K562 (cell line): ENCODE results near the gene MARCO. TPM values are rescaled to one million over a fixed set of nuclear protein-coding genes. Genes with fewer than 3 reads are reported as not detected.

Experiments used
- CHD2 ChIP-seq: IDR thresholded peaks from 2 replicates; pipeline ENCODE4 v1.6.1; 2011; ENCODE audit warnings: low read depth, low read length
- RAD21 ChIP-seq, 2 experiments: fragments of 250-450 bp in 1 of 2; fragments of 450-650 bp in 1 of 2; sonication (Bioruptor Pico) in 1 of 2; formaldehyde crosslinking in 1 of 2; IDR thresholded peaks in 1 of 2; conservative IDR thresholded peaks in 1 of 2; 2 replicates each; pipeline versions ENCODE4 v1.4.0 to v1.8.0; 2020 to 2022; ENCODE audit warnings: mild to moderate bottlenecking in 2 of 2, moderate library complexity in 1 of 2
- RB1 ChIP-seq: fragments of 450-650 bp; IDR thresholded peaks from 2 replicates; pipeline ENCODE4 v1.6.1; 2017; ENCODE audit warnings: low read depth, mild to moderate bottlenecking
- SMAD1 ChIP-seq: fragments of 150-350 bp; IDR thresholded peaks from 2 replicates; pipeline ENCODE4 v1.6.1; 2014; ENCODE audit warnings: low read length, low read depth; ENCODE audit not compliant: partially characterized antibody
- SMC3 ChIP-seq: conservative IDR thresholded peaks from 2 replicates; pipeline ENCODE4 v1.6.1; 2011; ENCODE audit warnings: low read depth, low read length, improper control_type of control experiment; ENCODE audit not compliant: insufficient read depth
- SRSF3 ChIP-seq: fragments of 200-400 bp; formaldehyde crosslinking; IDR thresholded peaks from 2 replicates; pipeline ENCODE4 v1.6.1; 2016; ENCODE audit warnings: mild to moderate bottlenecking, low read length, moderate library complexity; ENCODE audit not compliant: insufficient read depth
- SUPT5H ChIP-seq: fragments of 450-650 bp; IDR thresholded peaks from 2 replicates; pipeline ENCODE4 v1.6.1; 2016
- ZNF224 ChIP-seq: sonication (generic); formaldehyde crosslinking; IDR thresholded peaks from 2 replicates; pipeline ENCODE4 v1.8.0; 2022; ENCODE audit warnings: mild to moderate bottlenecking, missing genetic modification reagents
- ZNF507 ChIP-seq: conservative IDR thresholded peaks from 2 replicates; pipeline ENCODE4 v1.6.1; 2017; ENCODE audit warnings: missing genetic modification characterization, missing compliant biosample characterization
- polyA plus RNA-seq, 8 experiments: library from polyadenylated mRNA; depleted of rRNA in 4 of 8; stranded (reverse) in 5 of 8; unstranded in 3 of 8; fragments of >200 nt; fragmentation: Nextera tagmentation in 2 of 8; fragmentation: Illumina TruSeq in 1 of 8; extraction: Ambion mirVana in 2 of 8; extraction: Trizol in 1 of 8; gene quantifications; 2 replicates each; pipeline versions ENCODE4 v1.2.1 to v1.2.3, GENCODE V29; 2011 to 2014; ENCODE audit warnings: inconsistent platforms in 1 of 8, missing spikeins in 1 of 8
- total RNA-seq, 7 experiments: library from RNA; depleted of rRNA in 6 of 7; stranded (reverse); fragments of >200 nt in 6 of 7; fragmentation: Illumina TruSeq in 2 of 7; extraction: Trizol in 2 of 7; gene quantifications; 2 replicates each; pipeline versions ENCODE4 v1.2.1 to v1.2.3, GENCODE V29; 2011 to 2021; ENCODE audit warnings: low replicate concordance in 1 of 7
- TF ChIP-seq, protein P1 (sequence below), 2 experiments: fragments of 450-650 bp; formaldehyde crosslinking in 1 of 2; IDR thresholded peaks; 2 replicates each; pipeline versions ENCODE4 v1.4.0 to v1.6.1; 2014 to 2020; ENCODE audit warnings: mild to moderate bottlenecking in 2 of 2, borderline replicate concordance in 1 of 2, low read depth in 1 of 2
- TF ChIP-seq, protein P2 (sequence below), 3 experiments: IDR thresholded peaks in 2 of 3; conservative IDR thresholded peaks in 1 of 3; 2 replicates each; pipeline ENCODE4 v1.5.1; 2011 to 2012; ENCODE audit warnings: low read length in 3 of 3, mild to moderate bottlenecking in 3 of 3, control low read depth in 2 of 3, improper control_type of control experiment in 1 of 3, inconsistent platforms in 1 of 3, low read depth in 1 of 3, mixed read lengths in 1 of 3, moderate library complexity in 1 of 3; ENCODE audit not compliant: insufficient read depth in 2 of 3
- TF ChIP-seq, protein P3 (sequence below): fragments of 250-450 bp; sonication (Bioruptor Pico); IDR thresholded peaks from 2 replicates; pipeline ENCODE4 v1.4.0; 2020; ENCODE audit warnings: mild to moderate bottlenecking
- TF ChIP-seq, protein P4 (sequence below): fragments of 200-800 bp; sonication (Bioruptor generic); IDR thresholded peaks from 2 replicates; pipeline ENCODE4 v1.6.1; 2017; ENCODE audit warnings: missing genetic modification characterization, missing compliant biosample characterization

MARCO gene
- total and polyA plus RNA-seq, 9 of the 15 experiments (the other 6 are each of a cell fraction or from before 2014, with no cell fraction given): 0.31 TPM; not detected in 8

DNA sequence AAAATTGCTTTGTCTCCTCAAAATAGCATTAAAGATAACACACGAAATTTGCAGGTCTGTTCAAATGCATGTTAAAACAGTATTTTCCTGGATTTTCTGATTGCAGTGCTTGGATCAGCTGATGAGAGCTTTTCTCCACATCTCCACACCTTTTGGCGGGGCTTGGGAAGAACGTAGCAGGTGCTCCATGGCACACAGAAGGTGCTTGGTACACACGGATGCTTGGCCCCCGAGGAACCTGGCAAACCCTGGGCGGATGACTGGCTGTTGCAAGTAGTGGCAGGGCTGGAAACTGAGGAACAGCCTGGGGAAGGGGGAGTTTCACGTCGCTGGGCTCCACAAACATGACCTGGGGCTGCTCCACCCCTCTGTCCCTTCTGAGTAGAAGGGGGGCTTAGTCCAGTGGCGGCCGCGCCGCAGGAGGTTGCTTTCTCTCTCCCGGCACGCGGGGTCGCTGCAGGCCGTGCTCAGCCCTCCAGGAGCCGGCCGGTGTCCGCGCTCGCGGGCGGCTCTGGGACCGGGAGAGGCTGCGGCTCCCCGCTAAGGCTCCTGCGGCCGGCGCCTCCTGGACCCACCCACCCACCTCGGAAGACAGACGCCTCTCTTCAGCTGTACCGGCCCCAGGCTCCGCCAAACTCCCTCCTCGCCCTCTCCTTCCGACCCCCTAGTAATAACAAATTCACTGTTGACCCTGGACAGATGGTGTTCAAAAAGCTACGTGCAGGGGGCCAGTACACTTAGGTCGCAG, 69.3 kb downstream of the MARCO start (continued):
- TF ChIP-seq, protein P1, sequence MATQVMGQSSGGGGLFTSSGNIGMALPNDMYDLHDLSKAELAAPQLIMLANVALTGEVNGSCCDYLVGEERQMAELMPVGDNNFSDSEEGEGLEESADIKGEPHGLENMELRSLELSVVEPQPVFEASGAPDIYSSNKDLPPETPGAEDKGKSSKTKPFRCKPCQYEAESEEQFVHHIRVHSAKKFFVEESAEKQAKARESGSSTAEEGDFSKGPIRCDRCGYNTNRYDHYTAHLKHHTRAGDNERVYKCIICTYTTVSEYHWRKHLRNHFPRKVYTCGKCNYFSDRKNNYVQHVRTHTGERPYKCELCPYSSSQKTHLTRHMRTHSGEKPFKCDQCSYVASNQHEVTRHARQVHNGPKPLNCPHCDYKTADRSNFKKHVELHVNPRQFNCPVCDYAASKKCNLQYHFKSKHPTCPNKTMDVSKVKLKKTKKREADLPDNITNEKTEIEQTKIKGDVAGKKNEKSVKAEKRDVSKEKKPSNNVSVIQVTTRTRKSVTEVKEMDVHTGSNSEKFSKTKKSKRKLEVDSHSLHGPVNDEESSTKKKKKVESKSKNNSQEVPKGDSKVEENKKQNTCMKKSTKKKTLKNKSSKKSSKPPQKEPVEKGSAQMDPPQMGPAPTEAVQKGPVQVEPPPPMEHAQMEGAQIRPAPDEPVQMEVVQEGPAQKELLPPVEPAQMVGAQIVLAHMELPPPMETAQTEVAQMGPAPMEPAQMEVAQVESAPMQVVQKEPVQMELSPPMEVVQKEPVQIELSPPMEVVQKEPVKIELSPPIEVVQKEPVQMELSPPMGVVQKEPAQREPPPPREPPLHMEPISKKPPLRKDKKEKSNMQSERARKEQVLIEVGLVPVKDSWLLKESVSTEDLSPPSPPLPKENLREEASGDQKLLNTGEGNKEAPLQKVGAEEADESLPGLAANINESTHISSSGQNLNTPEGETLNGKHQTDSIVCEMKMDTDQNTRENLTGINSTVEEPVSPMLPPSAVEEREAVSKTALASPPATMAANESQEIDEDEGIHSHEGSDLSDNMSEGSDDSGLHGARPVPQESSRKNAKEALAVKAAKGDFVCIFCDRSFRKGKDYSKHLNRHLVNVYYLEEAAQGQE (IDR thresholded peaks at IDR 0.05; ENCODE audit: borderline replicate concordance): 0 out of 2 replicates have a peak, but pooled peaks have one; percentile 26
- TF ChIP-seq, protein P1 (CRISPR knock-in tag; IDR thresholded peaks at IDR 0.05; ENCODE audit: low read depth): no peak
- TF ChIP-seq SMAD1 (no peak), SRSF3 (no peak), ZNF507 (tag) (no peak), ZNF224 (CRISPR knock-in tag) (no peak), CHD2 (no peak), SMC3 (peak; percentile 53), RB1 (peak; percentile 31; the same call in 1 of the 2 replicates), SUPT5H (no peak), RAD21 (CRISPR knock-in tag; conservative IDR thresholded peaks at IDR 0.05 in 1 of 2, IDR thresholded peaks at IDR 0.05 in 1 of 2) (peak; percentile 55 to 70)
- TF ChIP-seq, protein P2, sequence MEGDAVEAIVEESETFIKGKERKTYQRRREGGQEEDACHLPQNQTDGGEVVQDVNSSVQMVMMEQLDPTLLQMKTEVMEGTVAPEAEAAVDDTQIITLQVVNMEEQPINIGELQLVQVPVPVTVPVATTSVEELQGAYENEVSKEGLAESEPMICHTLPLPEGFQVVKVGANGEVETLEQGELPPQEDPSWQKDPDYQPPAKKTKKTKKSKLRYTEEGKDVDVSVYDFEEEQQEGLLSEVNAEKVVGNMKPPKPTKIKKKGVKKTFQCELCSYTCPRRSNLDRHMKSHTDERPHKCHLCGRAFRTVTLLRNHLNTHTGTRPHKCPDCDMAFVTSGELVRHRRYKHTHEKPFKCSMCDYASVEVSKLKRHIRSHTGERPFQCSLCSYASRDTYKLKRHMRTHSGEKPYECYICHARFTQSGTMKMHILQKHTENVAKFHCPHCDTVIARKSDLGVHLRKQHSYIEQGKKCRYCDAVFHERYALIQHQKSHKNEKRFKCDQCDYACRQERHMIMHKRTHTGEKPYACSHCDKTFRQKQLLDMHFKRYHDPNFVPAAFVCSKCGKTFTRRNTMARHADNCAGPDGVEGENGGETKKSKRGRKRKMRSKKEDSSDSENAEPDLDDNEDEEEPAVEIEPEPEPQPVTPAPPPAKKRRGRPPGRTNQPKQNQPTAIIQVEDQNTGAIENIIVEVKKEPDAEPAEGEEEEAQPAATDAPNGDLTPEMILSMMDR (IDR thresholded peaks at IDR 0.05 in 2 of 3, conservative IDR thresholded peaks at IDR 0.05 in 1 of 3; ENCODE audit: insufficient read depth in 2 of 3, low read depth in 1 of 3, low read length in 3 of 3): peak; percentile 58 to 80 (median 67)
- TF ChIP-seq, protein P3, sequence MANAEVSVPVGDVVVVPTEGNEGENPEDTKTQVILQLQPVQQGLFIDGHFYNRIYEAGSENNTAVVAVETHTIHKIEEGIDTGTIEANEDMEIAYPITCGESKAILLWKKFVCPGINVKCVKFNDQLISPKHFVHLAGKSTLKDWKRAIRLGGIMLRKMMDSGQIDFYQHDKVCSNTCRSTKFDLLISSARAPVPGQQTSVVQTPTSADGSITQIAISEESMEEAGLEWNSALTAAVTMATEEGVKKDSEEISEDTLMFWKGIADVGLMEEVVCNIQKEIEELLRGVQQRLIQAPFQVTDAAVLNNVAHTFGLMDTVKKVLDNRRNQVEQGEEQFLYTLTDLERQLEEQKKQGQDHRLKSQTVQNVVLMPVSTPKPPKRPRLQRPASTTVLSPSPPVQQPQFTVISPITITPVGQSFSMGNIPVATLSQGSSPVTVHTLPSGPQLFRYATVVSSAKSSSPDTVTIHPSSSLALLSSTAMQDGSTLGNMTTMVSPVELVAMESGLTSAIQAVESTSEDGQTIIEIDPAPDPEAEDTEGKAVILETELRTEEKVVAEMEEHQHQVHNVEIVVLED: no peak
- TF ChIP-seq, protein P4, sequence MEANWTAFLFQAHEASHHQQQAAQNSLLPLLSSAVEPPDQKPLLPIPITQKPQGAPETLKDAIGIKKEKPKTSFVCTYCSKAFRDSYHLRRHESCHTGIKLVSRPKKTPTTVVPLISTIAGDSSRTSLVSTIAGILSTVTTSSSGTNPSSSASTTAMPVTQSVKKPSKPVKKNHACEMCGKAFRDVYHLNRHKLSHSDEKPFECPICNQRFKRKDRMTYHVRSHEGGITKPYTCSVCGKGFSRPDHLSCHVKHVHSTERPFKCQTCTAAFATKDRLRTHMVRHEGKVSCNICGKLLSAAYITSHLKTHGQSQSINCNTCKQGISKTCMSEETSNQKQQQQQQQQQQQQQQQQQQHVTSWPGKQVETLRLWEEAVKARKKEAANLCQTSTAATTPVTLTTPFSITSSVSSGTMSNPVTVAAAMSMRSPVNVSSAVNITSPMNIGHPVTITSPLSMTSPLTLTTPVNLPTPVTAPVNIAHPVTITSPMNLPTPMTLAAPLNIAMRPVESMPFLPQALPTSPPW (CRISPR knock-in tag): peak; percentile 31; the same call in 1 of the 2 replicates
